Effector memory CD4-positive, alpha-beta T cell (primary cell): ENCODE measurements around the gene ALLC.

ENCODE experiments used
- DNase-seq, 3 donors: peaks; one replicate each; pipeline ENCODE4 v3.0.0-alpha.2; 2020
- H3K27ac ChIP-seq: 2 replicates; pipeline ENCODE4 v1.7.0; 2013; ENCODE audit warnings: mild to moderate bottlenecking, low read length, moderate library complexity; ENCODE audit not compliant: insufficient read depth, poor library complexity, severe bottlenecking
- H3K27me3 ChIP-seq: replicated peaks from 2 replicates; pipeline ENCODE4 v1.7.0; 2013; ENCODE audit warnings: mild to moderate bottlenecking, low read length; ENCODE audit not compliant: insufficient read depth, control insufficient read depth, poor library complexity, severe bottlenecking
- H3K36me3 ChIP-seq: 2 replicates; pipeline ENCODE4 v1.7.0; 2013; ENCODE audit warnings: mild to moderate bottlenecking, low read length, moderate library complexity; ENCODE audit not compliant: control insufficient read depth, insufficient read depth
- H3K4me1 ChIP-seq: 2 replicates; pipeline ENCODE4 v1.7.0; 2013; ENCODE audit warnings: low read length, mild to moderate bottlenecking; ENCODE audit not compliant: control insufficient read depth, insufficient read depth, poor library complexity, severe bottlenecking
- H3K4me3 ChIP-seq: 2 replicates; pipeline ENCODE4 v1.7.0; 2013; ENCODE audit warnings: low read length, low read depth, mild to moderate bottlenecking; ENCODE audit not compliant: insufficient read depth, poor library complexity, severe bottlenecking
- H3K9me3 ChIP-seq: 2 replicates; pipeline ENCODE4 v1.7.0; 2013; ENCODE audit warnings: mild to moderate bottlenecking, low read length, moderate library complexity; ENCODE audit not compliant: control insufficient read depth

The ALLC gene

GRCh38 chr2:3729786-3730185 lies 71.8 kb downstream of the ALLC start:
- no peak for DNase-seq
- Histone ChIP-seq H3K9me3 (no peaks in the 10 kb centered on the region), H3K4me3 (no peak overlapping the region), H3K27me3 (no peaks in the 10 kb centered on the region), H3K27ac (no peak overlapping the region), H3K36me3 (no peaks in the 10 kb centered on the region), H3K4me1 (no peaks in the 10 kb centered on the region)

- Histone ChIP-seq H3K27ac (no peak overlapping the region), H3K27me3 (no peaks in the 10 kb centered on the region), H3K4me3 (no peak overlapping the region), H3K36me3 (no peaks in the 10 kb centered on the region), H3K9me3 (no peaks in the 10 kb centered on the region), H3K4me1 (no peaks in the 10 kb centered on the region)
- DNase-seq = no peak
Observed at GRCh38 chr2:3730646-3731045, 72.6 kb downstream of the ALLC start.

GRCh38 chr2:3731829-3732228 lies 73.8 kb downstream of the ALLC start:
- H3K27ac ChIP-seq = no peak overlapping the region
- H3K4me3 ChIP-seq = no peak overlapping the region
- no peaks in the 10 kb centered on the region for H3K27me3 ChIP-seq
- no peaks in the 10 kb centered on the region for H3K9me3 ChIP-seq
- no peaks in the 10 kb centered on the region for H3K4me1 ChIP-seq
- no peaks in the 10 kb centered on the region for H3K36me3 ChIP-seq
- DNase-seq = no peak

- H3K4me3 ChIP-seq = no peak overlapping the region
- no peak for DNase-seq
- H3K4me1 ChIP-seq = no peaks in the 10 kb centered on the region
- no peak overlapping the region for H3K27ac ChIP-seq
- H3K36me3 ChIP-seq = no peaks in the 10 kb centered on the region
- no peaks in the 10 kb centered on the region for H3K9me3 ChIP-seq
- H3K27me3 ChIP-seq = no peaks in the 10 kb centered on the region
Observed at GRCh38 chr2:3736112-3736511, 78.1 kb downstream of the ALLC start.

GRCh38 chr2:3737128-3737527 lies 79.1 kb downstream of the ALLC start:
- no peak overlapping the region for H3K4me3 ChIP-seq
- H3K4me1 ChIP-seq = no peaks in the 10 kb centered on the region
- H3K36me3 ChIP-seq = no peaks in the 10 kb centered on the region
- H3K9me3 ChIP-seq = no peaks in the 10 kb centered on the region
- no peak for DNase-seq
- peaks cover under 1% of the 10 kb centered on the region for H3K27me3 ChIP-seq
- no peak overlapping the region for H3K27ac ChIP-seq

- Histone ChIP-seq H3K4me1 (no peaks in the 10 kb centered on the region), H3K9me3 (no peaks in the 10 kb centered on the region), H3K27ac (no peak overlapping the region), H3K4me3 (no peak overlapping the region), H3K27me3 (peaks cover 3% of the 10 kb centered on the region), H3K36me3 (no peaks in the 10 kb centered on the region)
- DNase-seq = no peak
Observed at GRCh38 chr2:3738454-3738853, 80.5 kb downstream of the ALLC start.

- Histone ChIP-seq H3K27ac (no peak overlapping the region), H3K4me1 (no peaks in the 10 kb centered on the region), H3K4me3 (no peak overlapping the region), H3K36me3 (no peaks in the 10 kb centered on the region), H3K27me3 (peaks cover 3% of the 10 kb centered on the region), H3K9me3 (no peaks in the 10 kb centered on the region)
- DNase-seq = no peak
Observed at GRCh38 chr2:3739313-3739712, 81.3 kb downstream of the ALLC start.

GRCh38 chr2:3741396-3741795 lies 83.4 kb downstream of the ALLC start:
- Histone ChIP-seq H3K27me3 (peaks cover 3% of the 10 kb centered on the region), H3K36me3 (no peaks in the 10 kb centered on the region), H3K4me3 (no peak overlapping the region), H3K4me1 (no peaks in the 10 kb centered on the region), H3K9me3 (no peaks in the 10 kb centered on the region), H3K27ac (no peak overlapping the region)
- DNase-seq = no peak

GRCh38 chr2:3741867-3742602 lies 84.0 kb downstream of the ALLC start:
- H3K27ac ChIP-seq = no peak overlapping the region
- H3K4me3 ChIP-seq = no peak overlapping the region
- peaks cover 3% of the 10 kb centered on the region for H3K27me3 ChIP-seq
- H3K36me3 ChIP-seq = no peaks in the 10 kb centered on the region
- no peak for DNase-seq
- no peaks in the 10 kb centered on the region for H3K9me3 ChIP-seq
- H3K4me1 ChIP-seq = no peaks in the 10 kb centered on the region

GRCh38 chr2:3742743-3743508 lies 84.9 kb downstream of the ALLC start:
- Histone ChIP-seq H3K27me3 (peaks cover 3% of the 10 kb centered on the region), H3K36me3 (no peaks in the 10 kb centered on the region), H3K27ac (no peak overlapping the region), H3K9me3 (no peaks in the 10 kb centered on the region), H3K4me1 (no peaks in the 10 kb centered on the region), H3K4me3 (no peak overlapping the region)
- no peak for DNase-seq
